ENCODE data around the gene ARHGEF11. TPM values are rescaled to one million over a fixed set of nuclear protein-coding genes. Genes with fewer than 3 reads are reported as not detected.
A peak's percentile ranks its signal among the peaks of the same experiment; 100 is the strongest.

Gene ARHGEF11
- total and polyA plus RNA-seq, 9 of the 15 experiments (the other 6 are each of a cell fraction or from before 2014, with no cell fraction given): 0.14 to 15.5 (median 9.0) TPM

GRCh38 chr1:157042846-157043245 lies 2.7 kb downstream of the ARHGEF11 start:
- Histone ChIP-seq H2AFZ (ENCODE audit: low read depth, low read length) (no peak overlapping the region), H3K79me2 (ENCODE audit: control insufficient read depth, insufficient read depth, low read length) (peaks cover 51% of the 10 kb centered on the region), H3K4me1 (replicated peaks in 1 of 2; ENCODE audit: control insufficient read depth in 2 of 2, insufficient read depth in 2 of 2, low read length in 2 of 2) (peaks cover 24 to 44% of the 10 kb centered on the region in 2 experiments), H3K9me3 (replicated peaks; ENCODE audit: control insufficient read depth, insufficient read depth, low read depth, low read length) (no peaks in the 10 kb centered on the region), H3K9me1 (ENCODE audit: control insufficient read depth, insufficient read depth, low read length) (no peaks in the 10 kb centered on the region), H3K9ac (ENCODE audit: insufficient read depth in 1 of 2, low read depth in 2 of 2, low read length in 2 of 2) (peak overlapping the region in 1 of 2 experiments; percentile 71; a peak in 1 of 4 replicates), H3K4me2 (ENCODE audit: insufficient read depth, low read length) (peak overlapping the region; percentile 54; the same call in 1 of the 2 replicates), H3K36me3 (ENCODE audit: control insufficient read depth, insufficient read depth, low read length) (no peaks in the 10 kb centered on the region; the same call in 2 of the 3 replicates), H4K20me1 (replicated peaks; ENCODE audit: control insufficient read depth, insufficient read depth, low read length) (0 out of 2 replicates have a peak, but pooled peaks cover 4% of the 10 kb centered on the region), H3K27ac (ENCODE audit: extremely low read depth, low read depth, low read length) (no peak overlapping the region), H3K4me3 (0 out of 2 replicates have a peak overlapping the region, but pooled peaks have one; percentile 3), H3K27me3 (ENCODE audit: control insufficient read depth in 2 of 2, insufficient read depth in 2 of 2, low read length in 2 of 2) (no peaks in the 10 kb centered on the region)
- FAIRE-seq (no peak), DNase-seq (ENCODE audit: extremely low read depth in 1 of 4, low spot score in 3 of 4) (no peak), ATAC-seq (no peak)
- BruUV-seq (replicated peaks): no TSS peak
- in situ Hi-C loops (cut with MboI) (no loop called here), intact Hi-C loops (cut with micrococcal nuclease) (loop anchor here (1.0 kb wide), 1 partner anchor 42 kb away; no protein-coding TSS in a partner anchor)
- CTCF ChIA-PET (ENCODE audit: low intra/inter-chr PET ratio): no interaction called here
- POLR2A ChIA-PET: interaction anchor here (0.5 to 1.3 kb wide), 3 partner anchors 15 to 235 kb away, joined by 3 to 6 read pairs (median 4); no protein-coding TSS in a partner anchor
- WGBS (ENCODE audit: insufficient coverage, low coverage, missing lambda C conversion rate): 27% methylated on average over 2 of the region's 2 CpGs
- TF ChIP-seq CREM (IDR thresholded peaks at IDR 0.05; ENCODE audit: low read depth) (no peak), KDM2B (CRISPR knock-in tag; IDR thresholded peaks at IDR 0.05) (no peak), KDM5B (IDR thresholded peaks at IDR 0.05; ENCODE audit: insufficient replicate concordance, low read depth, low read length) (no peak), TRIM28 (IDR thresholded peaks at IDR 0.05) (no peak), XRCC5 (IDR thresholded peaks at IDR 0.05; ENCODE audit: low read depth, low read length) (no peak), TBP (optimal IDR thresholded peaks at IDR 0.05; ENCODE audit: low read depth, low read length) (no peak), SOX6 (IDR thresholded peaks at IDR 0.05) (no peak), ZBTB8A (IDR thresholded peaks at IDR 0.05; ENCODE audit: partially characterized antibody) (no peak), SMARCA5 (IDR thresholded peaks at IDR 0.05) (no peak), ZNF224 (CRISPR knock-in tag; IDR thresholded peaks at IDR 0.05) (no peak)

Measured in K562 (cell line).